ENCODE data around the gene A1BG. TPM values are rescaled to one million over a fixed set of nuclear protein-coding genes. Genes with fewer than 3 reads are reported as not detected.

Gene A1BG
- total RNA-seq, 6 experiments from 2014 or later, result 897 to 2,313 (median 1,164) TPM

- no peaks in the 10 kb centered on the region for H3K9me3 ChIP-seq
- H3K36me3 ChIP-seq, result peaks cover 0 to 44% (median 21%) of the 10 kb centered on the region in 4 donors
- no peak for DNase-seq
- no peak for ATAC-seq
- H3K4me3 ChIP-seq, result no peak overlapping the region
- H3K27ac ChIP-seq, result no peak overlapping the region
- no peaks in the 10 kb centered on the region for H3K27me3 ChIP-seq
- intact Hi-C loops (cut with DNase I), result no loop called here
- no peaks in the 10 kb centered on the region for H3K4me1 ChIP-seq
- 89% methylated on average over 4 of the region's 4 CpGs for WGBS (ENCODE audit: insufficient coverage, low coverage, low lambda C conversion rate, missing lambda C conversion rate)
- TF ChIP-seq CTCF (IDR thresholded peaks at IDR 0.05) (no peak), POLR2A (IDR thresholded peaks at IDR 0.05) (no peak)
Measured at GRCh38 chr19:58393725-58394033, 40.4 kb upstream of the A1BG start.

GRCh38 chr19:58392945-58393724 is 39.8 kb upstream of the A1BG start:
- ATAC-seq, result no peak
- H3K9me3 ChIP-seq, result no peaks in the 10 kb centered on the region
- peaks cover 0 to under 1% (median under 1%) of the 10 kb centered on the region in 4 donors for H3K4me1 ChIP-seq
- H3K4me3 ChIP-seq, result no peak overlapping the region
- no peak for DNase-seq
- 92% methylated on average over 12 of the region's 26 CpGs for WGBS (ENCODE audit: insufficient coverage, low coverage, low lambda C conversion rate, missing lambda C conversion rate)
- H3K27me3 ChIP-seq, result no peaks in the 10 kb centered on the region
- intact Hi-C loops (cut with DNase I), result no loop called here
- H3K27ac ChIP-seq, result no peak overlapping the region
- TF ChIP-seq POLR2A (IDR thresholded peaks at IDR 0.05) (no peak), CTCF (IDR thresholded peaks at IDR 0.05) (no peak)
- H3K36me3 ChIP-seq, result peaks cover 0 to 45% (median 21%) of the 10 kb centered on the region in 4 donors

- peaks cover 0 to 28% (median 9%) of the 10 kb centered on the region in 4 donors for H3K36me3 ChIP-seq
- peak in 1 of 3 donors; percentile 13 for DNase-seq
- WGBS (ENCODE audit: insufficient coverage, low coverage, low lambda C conversion rate, missing lambda C conversion rate), result 95% methylated on average over 2 of the region's 3 CpGs
Measured at GRCh38 chr19:58388175-58388526, 34.9 kb upstream of the A1BG start.

GRCh38 chr19:58387338-58388174 is 34.3 kb upstream of the A1BG start:
- 4% methylated on average over 35 of the region's 39 CpGs for WGBS (ENCODE audit: insufficient coverage, low coverage, low lambda C conversion rate, missing lambda C conversion rate)
- no peaks in the 10 kb centered on the region for H3K27me3 ChIP-seq

More at GRCh38 chr19:58388175-58388526, 34.9 kb upstream of the A1BG start:
- no peaks in the 10 kb centered on the region for H3K9me3 ChIP-seq
- H3K4me1 ChIP-seq, result peaks cover 0 to 16% (median 6%) of the 10 kb centered on the region in 4 donors
- TF ChIP-seq POLR2A (IDR thresholded peaks at IDR 0.05), result no peak
- TF ChIP-seq CTCF (IDR thresholded peaks at IDR 0.05), result no peak
- intact Hi-C loops (cut with DNase I), result no loop called here
- no peaks in the 10 kb centered on the region for H3K27me3 ChIP-seq
- H3K27ac ChIP-seq, result no peak overlapping the region
- no peak for ATAC-seq
- peak overlapping the region; percentile 67 to 92 (median 87) for H3K4me3 ChIP-seq

More at GRCh38 chr19:58387338-58388174, 34.3 kb upstream of the A1BG start:
- TF ChIP-seq CTCF (IDR thresholded peaks at IDR 0.05) (no peak), POLR2A (IDR thresholded peaks at IDR 0.05) (no peak)
- peaks cover 0 to 22% (median 5%) of the 10 kb centered on the region in 4 donors for H3K36me3 ChIP-seq
- H3K4me1 ChIP-seq, result peaks cover 0 to 16% (median 6%) of the 10 kb centered on the region in 4 donors
- H3K4me3 ChIP-seq, result peak overlapping the region; percentile 67 to 92 (median 87)
- ATAC-seq, result no peak
- peak in 1 of 3 donors; percentile 11 for DNase-seq
- H3K27ac ChIP-seq, result peak overlapping the region in 2 of 3 donors; percentile 93 to 98
- intact Hi-C loops (cut with DNase I), result no loop called here
- no peaks in the 10 kb centered on the region for H3K9me3 ChIP-seq

Data from right lobe of liver (tissue), 6 donors.